ENCODE data around the gene TAF4. TPM values are rescaled to one million over a fixed set of nuclear protein-coding genes. Genes with fewer than 3 reads are reported as not detected.

TAF4 gene
- total RNA-seq, 1 donor from 2014 or later: 22.2 TPM

DNA sequence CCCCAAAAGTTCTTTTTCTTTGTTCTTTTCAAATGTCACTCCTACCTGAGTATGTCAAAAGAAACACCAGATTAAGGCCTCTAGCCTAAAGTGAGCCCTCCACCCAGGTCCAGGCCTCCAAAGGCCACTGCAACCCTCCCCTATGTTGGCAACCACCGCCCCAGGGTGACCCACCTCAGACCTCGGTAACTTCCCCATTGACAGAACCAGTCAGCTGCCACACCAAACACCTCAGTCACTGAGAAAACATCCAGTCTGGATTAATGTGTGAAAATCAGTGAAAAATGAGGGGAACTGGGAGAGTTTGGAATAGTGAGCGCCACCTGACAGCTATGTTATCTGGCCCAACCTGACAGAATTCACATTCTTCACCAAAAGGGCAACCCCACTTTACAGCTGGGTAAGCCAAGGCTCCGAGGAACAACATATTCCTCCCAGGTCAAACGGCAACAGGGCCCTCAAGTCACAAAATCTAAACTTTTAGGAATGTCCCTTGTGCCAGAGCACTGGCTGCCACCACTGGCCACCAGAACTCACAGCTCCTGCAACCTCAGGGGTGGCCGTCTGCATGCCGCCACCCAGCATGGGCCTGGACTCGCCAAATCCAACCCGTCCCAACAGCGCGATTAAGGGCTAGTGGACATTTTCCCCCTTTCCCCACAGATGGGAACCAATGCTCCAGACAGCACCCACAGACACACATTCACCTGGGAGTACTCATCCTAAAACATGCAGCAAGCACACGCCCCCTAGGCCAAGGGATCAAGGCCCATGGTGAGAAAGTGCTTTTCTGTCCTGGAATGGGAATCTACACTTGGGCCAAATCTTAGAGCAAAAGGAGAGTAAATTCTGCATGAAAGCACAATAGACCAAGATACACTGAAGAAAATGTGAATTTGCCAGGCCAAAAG is 4.8 kb downstream of the TAF4 start:
- H3K4me1 Mint-ChIP-seq (ENCODE audit: unreplicated experiment): peaks cover 21% of the 10 kb centered on the region
- no peak overlapping the region for H3K4me3 Mint-ChIP-seq
- no peaks in the 10 kb centered on the region for H3K27me3 Mint-ChIP-seq
- H3K27ac Mint-ChIP-seq: no peak overlapping the region
- no peaks in the 10 kb centered on the region for H3K9me3 Mint-ChIP-seq
- no peaks in the 10 kb centered on the region for H3K36me3 Mint-ChIP-seq
- DNase-seq (ENCODE audit: extremely low spot score, unreplicated experiment): no peak
- TF ChIP-seq, protein P1, sequence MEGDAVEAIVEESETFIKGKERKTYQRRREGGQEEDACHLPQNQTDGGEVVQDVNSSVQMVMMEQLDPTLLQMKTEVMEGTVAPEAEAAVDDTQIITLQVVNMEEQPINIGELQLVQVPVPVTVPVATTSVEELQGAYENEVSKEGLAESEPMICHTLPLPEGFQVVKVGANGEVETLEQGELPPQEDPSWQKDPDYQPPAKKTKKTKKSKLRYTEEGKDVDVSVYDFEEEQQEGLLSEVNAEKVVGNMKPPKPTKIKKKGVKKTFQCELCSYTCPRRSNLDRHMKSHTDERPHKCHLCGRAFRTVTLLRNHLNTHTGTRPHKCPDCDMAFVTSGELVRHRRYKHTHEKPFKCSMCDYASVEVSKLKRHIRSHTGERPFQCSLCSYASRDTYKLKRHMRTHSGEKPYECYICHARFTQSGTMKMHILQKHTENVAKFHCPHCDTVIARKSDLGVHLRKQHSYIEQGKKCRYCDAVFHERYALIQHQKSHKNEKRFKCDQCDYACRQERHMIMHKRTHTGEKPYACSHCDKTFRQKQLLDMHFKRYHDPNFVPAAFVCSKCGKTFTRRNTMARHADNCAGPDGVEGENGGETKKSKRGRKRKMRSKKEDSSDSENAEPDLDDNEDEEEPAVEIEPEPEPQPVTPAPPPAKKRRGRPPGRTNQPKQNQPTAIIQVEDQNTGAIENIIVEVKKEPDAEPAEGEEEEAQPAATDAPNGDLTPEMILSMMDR (conservative IDR thresholded peaks at IDR 0.05): no peak

DNA sequence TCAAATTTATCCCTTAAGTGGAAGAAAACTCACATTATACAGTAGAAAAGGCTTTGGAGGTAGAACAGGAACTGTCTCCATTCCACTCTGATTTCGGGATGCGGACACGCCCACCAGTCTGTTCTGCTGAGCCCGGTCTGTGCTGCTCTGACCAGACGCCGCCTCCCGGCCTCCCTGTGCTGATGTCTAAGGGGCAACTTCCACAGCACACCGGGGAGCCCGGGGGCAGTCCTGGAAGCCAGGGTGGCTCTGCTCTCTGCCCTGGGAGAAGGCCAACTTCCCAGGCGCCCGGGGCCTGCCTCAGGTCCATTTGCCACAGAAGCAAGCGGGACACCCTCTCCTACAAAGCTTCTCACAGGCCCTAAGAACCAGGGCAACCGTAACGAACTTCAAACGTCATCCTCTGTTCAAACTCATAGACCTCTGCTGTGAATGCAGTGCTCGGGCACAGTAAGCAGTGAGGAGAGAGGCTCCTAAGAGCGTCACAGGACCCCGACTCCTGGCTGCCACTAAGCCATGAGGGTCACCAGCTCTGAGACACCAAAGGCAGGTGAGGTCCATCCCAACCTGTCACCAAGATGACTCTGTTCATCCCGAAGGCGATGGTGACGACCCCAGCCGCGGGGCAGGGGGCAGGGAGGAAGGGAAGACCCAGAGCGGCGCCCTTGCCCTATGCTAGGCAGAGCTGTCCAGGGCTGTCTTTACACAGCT is 5.6 kb downstream of the TAF4 start:
- Mint-ChIP-seq H3K36me3 (no peaks in the 10 kb centered on the region), H3K4me1 (ENCODE audit: unreplicated experiment) (peaks cover 21% of the 10 kb centered on the region), H3K4me3 (no peak overlapping the region), H3K9me3 (no peaks in the 10 kb centered on the region), H3K27ac (no peak overlapping the region), H3K27me3 (no peaks in the 10 kb centered on the region)
- no peak for DNase-seq (ENCODE audit: extremely low spot score, unreplicated experiment)
- TF ChIP-seq, protein P1 (conservative IDR thresholded peaks at IDR 0.05): no peak

DNA sequence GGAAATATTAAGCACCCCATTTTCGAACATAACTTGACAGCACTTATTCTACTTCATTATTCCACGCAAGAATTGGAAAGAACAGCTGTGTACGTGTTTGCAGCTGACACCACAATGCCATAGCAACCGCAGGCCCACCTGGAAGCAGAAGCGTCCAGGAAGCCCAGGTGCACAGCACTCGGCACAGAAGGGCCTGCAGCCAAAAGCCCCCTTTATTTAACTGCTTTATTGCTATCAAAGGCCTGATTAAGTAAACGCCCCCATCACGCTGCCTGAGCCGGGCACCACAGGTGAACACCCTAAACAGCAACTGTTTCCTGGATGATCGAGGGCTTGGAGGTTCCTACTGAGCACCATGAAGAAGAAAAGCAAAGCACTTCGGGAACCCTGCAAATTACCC is 6.3 kb downstream of the TAF4 start:
- no peak overlapping the region for H3K4me3 Mint-ChIP-seq
- TF ChIP-seq, protein P1 (conservative IDR thresholded peaks at IDR 0.05): no peak
- H3K9me3 Mint-ChIP-seq: no peaks in the 10 kb centered on the region
- no peak overlapping the region for H3K27ac Mint-ChIP-seq
- H3K36me3 Mint-ChIP-seq: peaks cover 4% of the 10 kb centered on the region
- no peak for DNase-seq (ENCODE audit: extremely low spot score, unreplicated experiment)
- no peaks in the 10 kb centered on the region for H3K27me3 Mint-ChIP-seq
- peaks cover 21% of the 10 kb centered on the region for H3K4me1 Mint-ChIP-seq (ENCODE audit: unreplicated experiment)

DNA sequence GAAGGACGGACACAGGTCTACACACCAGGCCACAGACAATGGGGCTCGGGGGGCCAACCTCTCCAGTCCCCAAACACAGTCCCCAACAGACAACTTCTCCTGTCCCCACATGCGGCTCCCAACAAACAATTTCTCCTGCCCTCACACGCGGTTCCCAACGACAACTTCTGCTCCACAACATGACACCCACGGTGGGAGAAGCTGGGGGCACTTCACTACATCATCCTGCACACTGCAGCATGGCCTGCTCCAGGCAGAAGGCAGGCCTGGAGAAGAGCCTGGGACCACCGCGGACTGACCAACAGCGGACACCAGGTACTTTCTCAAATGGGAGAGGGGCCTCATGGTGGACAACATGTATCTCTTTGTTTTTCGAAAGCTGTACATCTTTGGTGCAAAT is 6.7 kb downstream of the TAF4 start:
- no peak for DNase-seq (ENCODE audit: extremely low spot score, unreplicated experiment)
- H3K36me3 Mint-ChIP-seq: peaks cover 4% of the 10 kb centered on the region
- TF ChIP-seq, protein P1 (conservative IDR thresholded peaks at IDR 0.05): no peak
- H3K27ac Mint-ChIP-seq: no peak overlapping the region
- H3K4me3 Mint-ChIP-seq: no peak overlapping the region
- H3K4me1 Mint-ChIP-seq (ENCODE audit: unreplicated experiment): peaks cover 21% of the 10 kb centered on the region
- H3K9me3 Mint-ChIP-seq: no peaks in the 10 kb centered on the region
- H3K27me3 Mint-ChIP-seq: no peaks in the 10 kb centered on the region

DNA sequence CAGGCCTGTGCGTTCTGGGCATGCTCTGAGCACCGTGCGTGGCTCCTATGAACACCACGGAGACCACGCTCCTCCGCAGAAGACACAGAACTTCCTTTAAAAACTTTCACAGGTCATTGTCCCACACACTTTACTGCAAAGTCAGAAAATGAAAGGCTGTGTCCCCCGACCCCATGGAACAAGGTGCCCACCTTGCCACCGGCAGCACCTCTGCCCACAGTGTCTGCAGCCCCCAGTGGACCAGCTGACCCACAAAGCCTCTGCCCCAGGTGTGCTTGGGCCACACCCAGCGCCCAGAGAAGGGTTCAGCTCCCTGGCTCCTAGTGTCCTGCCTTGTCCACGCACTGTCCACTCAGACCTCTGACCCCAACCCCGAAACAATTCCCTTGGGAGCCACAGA is 8.7 kb downstream of the TAF4 start:
- H3K9me3 Mint-ChIP-seq: no peaks in the 10 kb centered on the region
- no peak for DNase-seq (ENCODE audit: extremely low spot score, unreplicated experiment)
- H3K36me3 Mint-ChIP-seq: peaks cover 4% of the 10 kb centered on the region
- no peak overlapping the region for H3K27ac Mint-ChIP-seq
- H3K4me3 Mint-ChIP-seq: no peak overlapping the region
- H3K4me1 Mint-ChIP-seq (ENCODE audit: unreplicated experiment): peaks cover 17% of the 10 kb centered on the region
- TF ChIP-seq, protein P1 (conservative IDR thresholded peaks at IDR 0.05): no peak
- no peaks in the 10 kb centered on the region for H3K27me3 Mint-ChIP-seq
